GM18511 (cell line): ENCODE measurements around the gene TRIM41.
"Not testable (repeated sequence)": the region's sequence is repeated elsewhere in the genome, so short reads cannot be mapped to it uniquely, and the experiment has no call there.

ENCODE experiments used
- ATAC-seq: cut with Tn5 transposase; IDR thresholded peaks from one replicate; pipeline ENCODE4 v1.9.1; 2021; ENCODE audit warnings: mild to moderate bottlenecking, moderate library complexity; ENCODE audit not compliant: unreplicated experiment

TRIM41 gene

DNA sequence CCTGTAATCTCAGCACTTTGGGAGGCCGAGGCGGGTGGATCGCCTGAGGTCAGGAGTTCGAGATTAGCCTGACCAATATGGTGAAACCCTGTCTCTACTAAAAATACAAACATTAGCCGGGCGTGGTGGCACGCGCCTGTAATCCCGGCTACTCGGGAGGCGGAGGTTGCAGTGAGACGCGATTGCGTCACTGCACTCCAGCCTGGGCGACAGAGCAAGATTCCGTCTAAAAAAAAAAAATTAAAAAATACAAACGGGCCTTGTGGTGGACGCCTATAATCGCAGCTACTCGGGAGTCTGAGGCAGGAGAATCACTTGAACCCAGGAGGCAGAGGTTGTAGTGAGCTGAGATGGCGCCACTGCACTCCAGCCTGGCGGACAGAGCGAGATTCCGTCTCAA, 14.1 kb upstream of the TRIM41 start:
- ATAC-seq, result not testable (repeated sequence)

DNA sequence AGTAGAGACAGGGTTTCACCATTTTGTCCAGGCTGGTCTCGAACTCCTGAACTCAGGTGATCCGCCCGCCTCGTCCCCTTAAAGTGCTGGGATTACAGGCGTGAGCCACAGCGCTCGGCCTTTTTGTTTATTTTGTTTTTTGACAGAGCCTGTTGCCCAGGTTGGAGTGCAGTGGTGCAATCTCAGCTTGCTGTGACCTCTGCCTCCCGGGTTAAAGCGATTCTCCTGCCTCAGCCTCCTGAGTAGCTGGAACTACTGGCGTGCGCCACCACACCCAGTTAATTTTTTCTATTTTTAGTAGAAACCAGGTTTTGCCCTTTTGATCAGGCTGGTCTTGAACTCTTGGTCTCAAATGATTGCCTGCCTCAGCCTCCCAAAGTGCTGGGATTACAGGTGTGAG, 12.9 kb upstream of the TRIM41 start:
- not testable (repeated sequence) for ATAC-seq

DNA sequence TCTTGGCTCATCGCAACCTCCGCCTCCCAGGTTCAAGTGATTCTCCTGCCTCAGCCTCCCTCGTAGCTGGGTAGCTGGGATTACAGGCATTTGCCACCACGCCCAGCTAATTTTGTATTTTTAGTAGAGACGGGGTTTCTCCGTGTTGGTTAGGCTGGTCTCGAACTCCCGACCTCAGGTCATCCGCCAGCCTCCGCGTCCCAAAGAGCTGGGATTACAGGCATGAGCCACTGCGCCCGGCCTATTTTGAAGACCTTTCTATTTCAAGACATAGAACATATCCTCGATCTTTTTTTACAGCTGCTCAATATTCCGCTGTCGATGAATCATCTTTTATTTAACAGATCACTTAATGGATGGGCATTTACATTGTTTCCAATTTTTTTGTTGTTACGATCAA, 12.4 kb upstream of the TRIM41 start:
- not testable (repeated sequence) for ATAC-seq

DNA sequence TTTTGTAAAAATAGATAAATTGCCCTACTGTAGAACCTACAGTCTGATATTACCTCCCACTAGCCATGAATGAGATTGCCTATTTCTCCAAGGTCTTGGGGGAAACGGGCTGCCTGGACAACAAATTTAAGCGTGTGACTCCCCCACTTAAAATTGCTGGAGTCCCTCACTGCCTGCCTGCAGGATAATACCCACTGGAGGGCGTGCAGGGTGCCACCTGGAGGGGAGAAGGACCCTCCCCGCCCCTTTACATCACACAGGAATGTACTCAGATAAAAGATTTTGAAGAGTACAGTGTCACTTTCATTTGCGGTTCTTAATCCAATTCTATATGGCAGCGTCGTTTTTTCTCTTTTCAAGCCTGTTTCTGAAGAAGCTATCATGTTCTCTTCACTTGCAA, 11.9 kb upstream of the TRIM41 start:
- ATAC-seq, result no peak

DNA sequence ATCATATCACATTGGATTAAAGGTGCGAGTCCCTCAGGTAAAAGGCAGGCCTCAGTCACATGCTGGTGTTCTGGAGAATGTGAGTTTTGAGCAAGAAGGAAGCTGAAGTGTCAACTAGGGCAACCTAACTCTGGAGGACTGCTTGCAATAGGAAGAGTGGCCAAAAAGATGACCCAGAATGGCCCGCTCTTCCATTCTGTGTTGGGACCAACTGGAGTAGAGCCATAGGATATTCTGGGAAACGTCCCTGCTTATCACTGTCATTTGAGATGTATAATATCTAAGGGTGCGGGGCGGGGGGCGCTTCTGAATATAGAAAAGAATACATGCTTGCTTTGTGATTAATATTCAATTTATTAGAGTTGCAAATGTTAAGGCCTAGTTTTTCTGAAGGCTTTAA, 11.0 kb upstream of the TRIM41 start:
- ATAC-seq, result no peak

DNA sequence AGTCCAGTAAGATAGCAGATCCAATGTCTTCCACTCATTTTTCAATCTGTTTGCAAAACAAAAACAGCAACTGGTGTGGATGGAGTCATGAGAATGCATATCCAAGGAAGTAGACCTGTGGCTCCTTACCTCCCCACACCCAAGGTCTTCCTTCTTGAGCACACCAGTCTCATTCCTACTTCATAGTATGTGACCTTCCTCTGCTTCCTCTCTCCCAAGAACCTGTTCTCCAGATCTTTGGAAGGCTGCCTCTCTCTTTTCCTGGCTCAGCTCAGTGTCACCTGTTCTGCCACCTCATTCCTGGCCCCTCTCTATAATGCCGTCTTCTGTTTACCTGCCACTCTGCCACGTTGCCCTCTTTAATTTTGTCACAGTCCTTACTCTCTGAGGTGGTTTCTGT, 10.1 kb upstream of the TRIM41 start:
- no peak for ATAC-seq

DNA sequence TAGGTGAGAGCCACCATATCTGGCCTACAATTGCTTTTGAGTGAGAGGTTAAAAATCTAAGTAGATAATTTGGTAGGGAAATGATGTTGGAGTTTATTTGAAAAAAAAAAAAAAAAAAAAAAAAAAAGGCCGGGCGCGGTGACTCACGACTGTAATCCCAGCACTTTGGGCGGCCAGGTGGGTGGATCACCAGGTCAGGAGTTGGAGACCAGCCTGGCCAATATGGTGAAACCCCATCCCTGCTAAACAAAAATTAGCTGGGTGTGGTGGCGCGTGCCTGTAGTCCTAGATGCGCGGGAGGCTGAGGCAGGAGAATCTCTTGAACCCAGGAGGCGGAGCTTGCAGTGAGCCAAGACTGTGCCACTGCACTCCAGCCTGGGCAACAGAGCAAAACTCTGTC, 8.8 kb upstream of the TRIM41 start:
- not testable (repeated sequence) for ATAC-seq

DNA sequence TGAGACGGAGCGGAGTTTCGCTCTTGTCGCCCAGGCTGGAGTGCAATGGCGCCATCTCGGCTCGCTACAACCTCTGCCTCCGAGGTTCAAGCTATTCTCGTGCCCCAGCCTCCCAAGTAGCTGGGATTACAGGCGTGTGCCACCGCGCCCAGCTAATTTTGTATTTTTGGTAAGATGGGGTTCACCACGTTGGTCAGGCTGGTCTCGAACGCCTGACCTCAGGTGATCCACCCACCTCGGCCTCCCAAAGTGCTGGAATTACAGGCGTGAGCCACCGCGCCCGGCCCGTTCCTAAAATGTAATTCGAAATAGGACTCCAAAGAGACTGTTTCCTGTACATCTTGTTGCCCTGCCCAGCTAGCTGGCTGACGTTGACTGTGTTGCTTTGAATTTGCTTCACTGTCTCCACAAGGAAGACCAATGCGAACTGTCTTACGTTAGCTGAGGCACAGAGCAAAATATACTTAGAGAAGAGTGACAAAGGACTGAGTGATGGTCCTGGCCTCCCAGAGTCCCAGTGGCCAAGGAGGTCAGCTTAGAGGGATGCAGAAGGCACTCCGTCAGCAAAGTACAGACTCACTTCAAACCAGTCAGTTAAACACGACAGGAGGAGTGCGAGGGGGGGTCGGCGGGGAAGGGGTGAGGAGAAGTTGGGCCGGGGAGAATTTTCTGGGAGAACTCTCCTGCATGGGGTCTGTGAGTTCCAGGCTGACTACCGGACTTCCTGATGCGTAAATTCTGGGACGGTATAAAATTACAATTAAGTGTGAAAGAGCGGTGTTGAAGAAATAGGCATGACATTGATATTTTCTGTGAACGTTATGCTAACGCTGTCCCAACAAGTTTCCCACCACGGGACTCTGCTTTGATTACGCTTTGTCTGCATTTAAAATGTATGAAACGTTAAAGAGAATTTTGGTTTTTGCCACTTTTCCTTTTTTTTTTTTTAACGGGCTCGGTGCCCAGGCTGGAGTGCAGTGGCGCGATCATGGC, 6.8 kb upstream of the TRIM41 start:
- no peak for ATAC-seq

DNA sequence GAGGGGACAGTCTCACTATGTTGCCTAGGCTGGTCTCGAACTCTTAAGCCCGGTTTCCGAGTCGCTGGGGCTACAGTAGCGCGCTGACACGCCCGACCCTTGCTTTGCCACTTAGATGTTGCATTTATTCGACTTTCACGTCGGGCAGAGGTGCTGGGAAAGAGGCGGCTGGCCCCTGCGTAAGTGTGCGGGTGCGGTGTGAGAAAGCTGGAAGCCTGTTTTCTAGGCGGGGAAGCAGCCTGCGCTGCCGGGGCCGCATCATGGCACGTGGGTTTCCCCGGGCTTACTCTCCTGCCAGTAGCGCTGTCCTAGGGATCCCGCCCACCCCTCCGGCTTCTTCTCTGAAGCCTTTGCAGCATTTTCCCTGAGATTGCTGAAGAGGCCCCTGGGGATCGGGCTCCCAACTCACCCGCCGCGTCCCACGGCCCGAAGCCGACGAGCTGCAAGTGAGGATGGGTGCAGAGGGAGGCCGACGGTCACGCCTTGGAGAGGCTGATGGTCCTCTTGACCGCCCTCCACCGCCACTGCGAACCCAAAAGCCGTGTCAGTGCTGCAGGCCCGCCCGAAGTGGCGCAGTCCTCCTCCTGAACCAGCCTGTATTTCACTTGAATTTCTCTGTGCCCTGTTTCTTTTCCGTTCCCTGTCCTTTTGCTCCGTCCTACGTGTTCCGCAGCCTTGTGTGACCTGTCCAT, 5.8 kb upstream of the TRIM41 start:
- peak; percentile 36 for ATAC-seq

DNA sequence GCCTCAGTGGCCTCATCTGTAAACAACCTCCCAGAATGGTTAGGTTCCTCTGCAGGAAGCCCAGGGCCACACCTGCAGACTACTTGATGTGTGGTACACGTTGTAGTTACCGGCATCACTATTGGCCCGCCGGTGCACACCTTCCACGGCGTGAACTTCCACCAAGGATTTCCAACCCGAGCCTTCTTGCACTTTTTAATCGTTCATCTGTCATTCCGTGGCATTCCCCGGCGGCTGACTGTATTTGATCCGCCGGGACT, 5.3 kb upstream of the TRIM41 start:
- ATAC-seq, result peak; percentile 14

DNA sequence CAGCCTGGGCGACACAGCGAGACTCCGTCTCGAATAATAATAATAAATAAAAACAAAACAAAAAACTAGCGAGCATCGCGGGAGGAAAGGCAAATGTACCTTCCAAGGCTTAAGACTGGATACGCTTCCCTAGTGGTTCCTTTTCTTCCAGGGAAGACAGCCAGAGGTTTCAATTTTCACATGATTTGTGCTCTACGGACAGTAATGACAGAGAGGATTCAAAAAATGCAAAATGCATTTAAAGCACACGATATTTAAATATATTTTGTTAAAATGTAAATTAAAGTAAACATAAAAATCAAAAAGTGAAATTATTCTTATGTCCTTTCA, 4.3 kb upstream of the TRIM41 start:
- no peak for ATAC-seq

DNA sequence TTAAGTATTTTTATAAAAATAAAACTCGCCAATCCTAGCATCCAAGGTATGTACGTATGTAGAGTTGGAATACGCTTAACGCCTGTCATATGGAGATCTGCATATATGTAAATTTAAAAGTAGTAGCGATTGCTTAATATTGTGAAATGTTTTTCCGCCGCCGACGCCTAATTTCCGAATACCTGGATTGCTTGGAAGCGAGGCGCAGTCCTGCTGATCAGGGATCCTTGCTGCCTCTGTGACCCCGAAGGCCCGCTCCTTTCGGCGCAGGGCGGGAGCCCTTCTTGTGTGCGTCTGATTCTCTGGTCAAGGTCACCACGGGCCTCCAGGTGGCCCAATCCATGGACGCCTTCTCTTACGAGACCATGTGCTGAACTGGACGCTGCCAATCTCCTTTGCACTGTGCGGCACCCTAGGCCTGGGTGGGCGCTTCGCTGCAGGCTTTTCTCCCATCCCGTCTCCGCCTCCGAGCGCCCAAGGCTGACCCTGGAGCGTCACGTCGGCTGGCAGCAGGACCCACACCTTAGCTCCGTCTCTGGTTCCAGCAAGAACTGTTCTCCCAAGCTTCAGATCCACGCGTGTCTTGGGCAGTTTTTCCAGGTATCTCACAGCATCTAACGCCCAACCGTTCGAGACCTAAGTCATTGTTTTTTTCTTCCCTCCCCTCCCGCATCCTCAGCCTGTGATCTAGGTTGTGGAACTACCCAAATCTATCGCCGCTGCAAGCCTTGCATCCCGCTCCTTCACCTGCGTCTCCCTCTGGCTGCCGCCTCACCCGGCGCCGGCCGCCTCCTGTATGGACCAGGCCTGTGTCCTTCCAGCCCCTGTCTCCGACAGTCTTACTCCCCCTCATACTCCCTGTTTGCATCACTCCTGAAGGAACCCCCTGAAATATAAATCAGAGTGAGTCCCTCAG, 3.6 kb upstream of the TRIM41 start:
- no peak for ATAC-seq

DNA sequence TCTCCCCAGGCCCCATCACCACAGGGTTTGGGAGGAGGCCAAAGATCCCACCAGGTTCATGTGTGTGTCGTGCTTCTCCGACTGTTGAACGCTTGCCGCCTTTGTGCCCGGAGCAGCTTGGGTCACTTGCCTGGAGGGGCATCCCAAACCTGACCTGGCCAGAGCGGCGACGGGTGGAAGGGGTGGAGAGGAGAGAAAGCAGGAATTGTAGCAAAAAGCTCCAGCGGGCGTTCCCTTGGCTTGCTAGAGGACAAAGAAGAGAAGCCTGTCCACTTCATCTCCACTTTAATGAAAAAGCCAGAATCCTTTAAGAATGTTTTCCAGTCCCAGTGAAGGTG, 2.9 kb upstream of the TRIM41 start:
- no peak for ATAC-seq

DNA sequence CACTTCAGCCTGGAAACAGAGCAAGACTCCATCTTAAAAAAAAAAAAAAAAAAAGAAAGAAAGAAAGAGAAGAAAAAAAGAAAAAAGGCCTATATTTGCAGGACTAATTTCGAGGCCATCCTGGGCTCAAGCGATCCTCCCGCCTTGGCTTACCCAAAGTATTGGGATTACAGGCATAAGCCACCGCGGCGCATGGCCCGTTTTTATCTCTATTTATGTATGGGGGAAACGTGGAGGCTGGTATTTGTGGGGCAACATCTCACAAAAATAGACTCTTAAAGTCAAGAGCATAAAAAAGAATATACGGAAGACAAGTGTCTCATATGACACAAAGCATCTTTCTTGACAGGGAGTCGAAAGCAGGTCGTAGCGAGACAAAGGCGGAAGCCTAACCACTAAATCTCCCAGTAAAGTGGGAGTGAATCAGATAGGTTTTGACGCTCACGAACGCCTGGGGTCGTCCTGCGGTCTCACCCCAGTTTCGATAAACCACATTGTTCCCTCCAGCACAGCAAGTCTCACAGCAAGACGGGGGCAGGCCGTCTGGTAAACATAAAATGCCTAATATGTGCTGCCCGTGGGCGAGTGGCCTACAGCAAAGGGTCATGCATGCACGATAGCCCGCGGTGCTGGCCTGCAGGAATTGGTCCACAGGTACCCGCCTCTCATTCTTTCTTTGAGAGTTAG, 1.8 kb upstream of the TRIM41 start:
- ATAC-seq, result no peak

DNA sequence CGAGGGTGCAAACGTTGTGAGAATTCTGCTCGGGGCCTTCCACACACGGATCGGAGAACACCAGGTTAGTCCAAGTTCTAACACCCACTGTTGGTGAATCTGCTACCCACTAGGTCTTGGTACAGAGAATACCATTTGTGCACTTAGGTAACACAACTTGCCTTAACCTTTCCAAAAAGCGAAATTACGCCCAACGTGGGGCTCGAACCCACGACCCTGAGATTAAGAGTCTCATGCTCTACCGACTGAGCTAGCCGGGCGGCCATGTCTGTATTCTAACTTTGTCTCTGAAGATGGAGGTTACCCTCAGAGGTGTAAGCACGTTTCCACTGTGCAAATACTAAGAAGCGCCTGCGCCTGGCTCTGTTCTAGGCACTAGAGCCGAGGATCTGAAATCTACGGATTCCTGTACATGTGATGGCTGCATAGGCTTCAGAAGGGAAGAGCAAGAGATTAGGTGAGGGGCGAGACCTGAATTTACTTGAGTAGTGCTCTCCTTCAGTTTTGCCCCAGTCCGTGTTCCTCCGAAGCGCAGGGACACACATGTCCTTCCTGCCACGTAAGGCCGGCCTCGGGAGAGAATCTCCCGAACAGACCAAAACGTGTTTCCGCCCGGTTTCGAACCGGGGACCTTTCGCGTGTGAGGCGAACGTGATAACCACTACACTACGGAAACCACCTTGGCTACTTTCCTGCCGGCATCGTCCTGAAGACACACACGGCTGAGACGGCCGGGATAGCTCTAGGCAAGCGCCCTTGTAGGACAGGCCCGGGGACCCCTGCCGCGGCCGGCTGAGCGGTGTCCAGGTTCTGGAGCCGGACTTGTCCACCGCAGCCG, 1.1 kb upstream of the TRIM41 start:
- ATAC-seq, result peak; percentile 38

DNA sequence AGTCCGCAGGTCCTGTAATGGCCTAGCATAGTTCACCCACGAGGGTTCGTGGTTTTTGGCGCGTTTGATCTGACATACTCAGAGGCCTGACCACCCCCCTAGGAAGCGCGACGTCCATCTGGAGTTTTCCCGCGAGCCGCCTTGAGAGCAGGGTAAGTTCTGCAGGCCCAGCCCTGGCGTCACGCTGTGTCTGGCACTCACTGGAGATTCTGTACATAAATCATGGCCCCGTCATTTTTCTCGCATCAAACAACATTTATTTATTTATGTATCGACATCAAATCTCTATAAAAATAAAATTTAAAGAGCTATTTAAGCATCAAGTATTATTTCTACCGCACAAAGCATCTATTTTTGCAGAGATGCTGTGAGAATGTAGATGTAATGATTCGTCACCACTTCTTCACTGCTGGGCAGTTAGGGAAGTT, 437 bp upstream of the TRIM41 start:
- peak; percentile 4 for ATAC-seq

DNA sequence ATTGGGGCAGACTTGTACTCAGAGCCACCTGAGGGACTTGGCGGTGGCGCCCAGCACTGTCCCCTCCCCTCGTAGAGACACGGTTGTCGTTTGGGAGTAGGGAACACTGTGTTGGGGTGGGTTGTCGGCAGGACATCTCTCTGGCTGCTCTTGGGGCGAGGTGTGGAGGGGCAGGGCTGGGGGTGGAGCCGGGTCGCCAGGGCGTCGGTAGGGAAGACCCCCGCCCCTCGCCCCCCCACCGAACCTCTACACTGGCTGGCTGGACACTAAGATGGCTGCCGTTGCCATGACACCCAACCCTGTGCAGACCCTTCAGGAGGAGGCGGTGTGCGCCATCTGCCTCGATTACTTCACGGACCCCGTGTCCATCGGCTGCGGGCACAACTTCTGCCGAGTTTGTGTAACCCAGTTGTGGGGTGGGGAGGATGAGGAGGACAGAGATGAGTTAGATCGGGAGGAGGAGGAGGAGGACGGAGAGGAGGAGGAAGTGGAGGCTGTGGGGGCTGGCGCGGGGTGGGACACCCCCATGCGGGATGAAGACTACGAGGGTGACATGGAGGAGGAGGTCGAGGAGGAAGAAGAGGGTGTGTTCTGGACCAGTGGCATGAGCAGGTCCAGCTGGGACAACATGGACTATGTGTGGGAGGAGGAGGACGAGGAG, 778 bp downstream of the TRIM41 start:
- ATAC-seq, result peak; percentile 5

DNA sequence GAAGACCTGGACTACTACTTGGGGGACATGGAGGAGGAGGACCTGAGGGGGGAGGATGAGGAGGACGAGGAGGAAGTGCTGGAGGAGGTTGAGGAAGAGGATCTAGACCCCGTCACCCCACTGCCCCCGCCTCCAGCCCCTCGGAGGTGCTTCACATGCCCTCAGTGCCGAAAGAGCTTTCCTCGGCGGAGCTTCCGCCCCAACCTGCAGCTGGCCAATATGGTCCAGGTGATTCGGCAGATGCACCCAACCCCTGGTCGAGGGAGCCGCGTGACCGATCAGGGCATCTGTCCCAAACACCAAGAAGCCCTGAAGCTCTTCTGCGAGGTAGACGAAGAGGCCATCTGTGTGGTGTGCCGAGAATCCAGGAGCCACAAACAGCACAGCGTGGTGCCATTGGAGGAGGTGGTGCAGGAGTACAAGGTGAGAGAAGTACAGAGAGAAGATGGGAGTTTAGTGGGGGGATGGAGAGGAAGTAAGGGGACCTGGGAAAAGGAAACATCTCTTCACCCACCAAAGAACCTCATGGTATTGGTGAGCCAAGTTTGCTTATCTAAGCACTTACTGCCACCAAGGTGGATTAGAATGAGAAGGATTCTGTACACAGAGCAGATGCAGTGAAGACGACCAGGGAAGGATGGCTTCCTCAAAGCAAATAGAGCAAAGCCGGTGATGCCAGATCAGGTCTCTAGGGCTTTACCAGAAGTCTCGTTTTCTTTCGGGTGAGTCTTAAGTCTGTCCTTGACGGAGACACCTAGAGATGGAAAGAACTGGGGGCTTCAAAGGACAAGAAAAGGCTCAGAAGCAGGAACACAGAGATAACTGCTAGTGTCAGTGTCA, 1.5 kb downstream of the TRIM41 start:
- ATAC-seq, result no peak

DNA sequence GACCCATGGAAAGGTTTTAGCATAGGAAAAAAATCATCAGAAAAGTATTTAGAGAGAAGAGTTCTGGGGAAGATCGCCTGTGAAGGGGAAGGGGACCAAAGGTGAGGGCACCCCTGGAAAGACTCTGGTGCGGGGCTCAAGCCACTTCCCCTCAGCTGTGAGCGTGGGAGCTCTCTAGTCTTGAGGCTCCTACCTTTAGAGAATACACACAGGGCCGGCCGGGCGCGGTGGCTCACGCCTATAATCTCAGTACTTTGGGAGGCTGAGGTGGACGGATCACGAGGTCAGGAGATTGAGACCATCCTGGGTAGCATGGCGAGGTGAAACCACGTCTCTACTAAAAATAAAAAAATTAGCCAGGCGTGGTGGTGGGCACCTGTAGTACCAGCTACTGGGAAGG, 6.9 kb downstream of the TRIM41 start:
- no peak for ATAC-seq
